GM12874 (cell line): ENCODE measurements around the gene UVSSA.

Experiments used
- TF ChIP-seq, protein P1 (sequence below): IDR thresholded peaks from 2 replicates; pipeline ENCODE4 v1.5.1; 2011; ENCODE audit warnings: low read depth, mild to moderate bottlenecking, control low read depth, low read length, moderate library complexity; ENCODE audit not compliant: insufficient read depth

UVSSA gene

DNA sequence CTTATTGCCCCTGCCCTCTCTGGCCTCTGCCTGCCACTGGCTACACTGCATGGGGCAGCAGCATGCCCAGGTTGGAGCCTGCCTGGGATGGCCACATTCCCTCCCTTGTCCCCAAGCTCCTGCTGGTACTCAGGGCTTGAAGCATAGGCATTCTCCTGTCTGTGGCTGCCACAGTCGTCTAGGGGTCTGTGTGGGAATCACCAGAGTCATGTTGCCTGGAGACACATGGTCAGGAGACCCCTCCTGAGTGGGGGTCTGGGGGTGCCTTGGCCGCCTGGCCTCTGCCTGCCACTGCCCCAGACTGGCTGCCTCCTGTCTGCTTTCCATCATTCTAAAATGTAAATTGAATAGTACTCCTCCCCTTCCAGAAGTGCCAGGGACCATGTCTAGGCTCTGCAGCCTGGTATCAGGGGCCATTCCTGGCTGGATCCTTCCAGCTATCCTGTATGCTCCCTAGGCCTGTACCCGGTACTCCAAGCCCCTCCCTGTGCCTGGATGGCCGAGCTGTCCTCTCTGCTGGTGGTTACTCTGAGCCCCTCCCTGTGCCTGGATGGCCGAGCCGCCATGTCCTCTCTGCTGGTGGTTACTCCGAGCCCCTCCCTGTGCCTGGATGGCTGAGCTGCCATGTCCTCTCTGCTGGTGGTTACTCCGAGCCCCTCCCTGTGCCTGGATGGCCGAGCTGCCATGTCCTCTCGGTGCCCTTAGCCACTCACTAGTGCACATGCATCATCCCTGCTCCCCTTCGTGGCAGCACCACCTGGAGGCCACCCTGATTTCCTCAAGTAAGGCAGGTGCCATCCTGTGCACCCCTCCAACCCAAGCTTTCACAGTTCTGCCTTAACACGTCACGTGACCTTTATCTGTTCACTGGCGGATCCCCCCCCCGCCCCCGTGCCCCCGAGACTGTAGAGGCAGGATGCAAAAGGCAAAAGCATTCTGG is 64.7 kb downstream of the UVSSA start:
- TF ChIP-seq, protein P1, sequence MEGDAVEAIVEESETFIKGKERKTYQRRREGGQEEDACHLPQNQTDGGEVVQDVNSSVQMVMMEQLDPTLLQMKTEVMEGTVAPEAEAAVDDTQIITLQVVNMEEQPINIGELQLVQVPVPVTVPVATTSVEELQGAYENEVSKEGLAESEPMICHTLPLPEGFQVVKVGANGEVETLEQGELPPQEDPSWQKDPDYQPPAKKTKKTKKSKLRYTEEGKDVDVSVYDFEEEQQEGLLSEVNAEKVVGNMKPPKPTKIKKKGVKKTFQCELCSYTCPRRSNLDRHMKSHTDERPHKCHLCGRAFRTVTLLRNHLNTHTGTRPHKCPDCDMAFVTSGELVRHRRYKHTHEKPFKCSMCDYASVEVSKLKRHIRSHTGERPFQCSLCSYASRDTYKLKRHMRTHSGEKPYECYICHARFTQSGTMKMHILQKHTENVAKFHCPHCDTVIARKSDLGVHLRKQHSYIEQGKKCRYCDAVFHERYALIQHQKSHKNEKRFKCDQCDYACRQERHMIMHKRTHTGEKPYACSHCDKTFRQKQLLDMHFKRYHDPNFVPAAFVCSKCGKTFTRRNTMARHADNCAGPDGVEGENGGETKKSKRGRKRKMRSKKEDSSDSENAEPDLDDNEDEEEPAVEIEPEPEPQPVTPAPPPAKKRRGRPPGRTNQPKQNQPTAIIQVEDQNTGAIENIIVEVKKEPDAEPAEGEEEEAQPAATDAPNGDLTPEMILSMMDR = no peak

DNA sequence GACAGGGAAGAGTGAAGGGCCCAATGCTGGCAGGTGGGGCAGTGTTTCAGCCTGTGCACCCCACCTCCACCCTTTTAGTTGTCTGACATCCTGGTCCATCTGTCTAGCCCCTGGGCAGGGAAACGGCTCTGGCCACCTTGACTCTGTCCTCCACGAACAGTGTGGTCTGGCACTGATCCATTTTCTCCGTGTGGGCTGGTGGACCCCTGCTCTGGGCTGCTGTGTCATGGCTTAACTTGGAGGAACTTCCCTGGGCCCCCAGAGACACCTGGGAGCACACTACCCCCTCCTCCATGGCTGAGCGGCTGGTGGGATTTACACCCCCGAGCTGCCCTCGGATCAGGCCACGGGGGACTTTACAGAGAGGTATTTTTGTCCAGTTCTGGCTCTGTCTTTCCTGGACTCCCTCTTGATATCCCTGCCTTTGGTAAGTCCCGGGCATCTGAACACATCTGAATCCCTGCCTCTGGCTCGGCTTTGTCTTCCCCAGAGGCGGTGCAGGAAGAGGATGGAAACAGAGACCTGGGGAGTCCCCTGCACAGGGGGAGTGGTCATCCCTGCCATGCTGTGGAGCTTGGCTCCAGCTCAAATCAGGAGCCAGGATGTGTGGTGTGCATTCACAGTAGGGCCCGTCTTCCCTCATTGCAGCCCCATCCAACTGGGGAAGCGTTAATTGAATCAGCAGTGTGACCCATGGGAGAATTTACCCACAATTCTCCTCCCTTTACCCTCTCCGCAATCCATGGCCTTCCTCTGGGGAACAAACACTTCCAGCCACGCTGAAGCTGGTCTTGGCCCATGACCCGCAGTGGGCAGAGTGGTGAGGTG is 65.6 kb downstream of the UVSSA start:
- TF ChIP-seq, protein P1 = no peak

DNA sequence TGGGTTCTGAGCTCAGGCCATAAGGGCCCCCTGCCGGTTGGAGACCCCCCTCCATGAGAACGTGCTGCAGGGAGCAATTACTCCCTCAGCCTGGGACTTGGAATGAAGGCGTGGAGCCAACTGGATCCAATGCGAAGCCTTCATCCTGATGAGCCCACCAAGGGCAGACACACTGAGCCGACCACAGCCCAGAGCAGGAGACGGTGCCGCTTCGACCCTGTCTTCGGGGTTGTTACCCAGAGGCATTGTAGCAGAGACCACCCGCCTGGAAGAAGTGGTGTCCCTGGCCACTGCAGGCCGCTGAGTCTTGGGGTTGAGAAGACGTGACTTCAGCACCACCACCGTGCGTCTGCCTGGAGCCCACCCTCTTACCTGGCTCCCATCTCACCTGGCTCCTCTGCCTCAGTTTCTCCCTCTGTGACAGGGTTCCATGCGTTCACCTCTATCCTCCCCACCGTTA is 66.2 kb downstream of the UVSSA start:
- TF ChIP-seq, protein P1 = no peak

DNA sequence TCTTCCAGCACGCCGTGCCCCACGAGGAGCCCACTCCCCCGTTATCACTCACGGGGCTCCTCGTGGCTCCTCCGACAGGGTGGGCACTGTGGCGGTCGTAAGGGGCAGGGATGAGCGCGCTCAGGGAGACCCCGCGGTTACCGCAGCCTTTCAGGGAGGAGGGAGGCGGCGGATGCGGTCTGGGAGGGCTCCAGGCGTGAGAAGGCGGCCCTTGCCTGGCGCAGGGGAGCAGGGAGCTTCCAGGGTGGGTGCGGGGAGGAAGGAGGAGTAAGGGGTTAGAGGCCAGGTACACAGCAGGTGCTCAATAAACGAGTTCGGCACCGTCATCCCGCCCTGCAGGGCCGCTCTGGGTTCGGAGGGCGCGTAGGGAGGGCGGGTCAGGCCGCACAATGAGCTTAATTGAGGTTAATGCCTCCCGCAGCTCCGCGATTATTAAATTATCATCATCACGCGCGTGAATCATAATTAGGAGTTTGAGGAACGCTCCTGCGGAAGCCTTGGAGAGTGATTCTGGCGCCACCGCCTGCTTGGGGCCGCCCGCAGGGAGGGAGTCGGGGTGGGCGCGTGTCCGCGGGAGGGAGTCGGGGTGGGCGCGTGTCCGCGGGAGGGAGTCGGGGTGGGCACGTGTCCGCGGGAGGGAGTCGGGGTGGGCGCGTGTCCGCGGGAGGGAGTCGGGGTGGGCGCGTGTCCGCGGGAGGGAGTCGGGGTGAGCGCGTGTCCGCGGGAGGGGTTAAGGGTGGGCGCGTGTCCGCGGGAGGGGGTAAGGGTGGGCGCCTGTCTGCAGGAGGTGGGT is 66.9 kb downstream of the UVSSA start:
- TF ChIP-seq, protein P1 = no peak

DNA sequence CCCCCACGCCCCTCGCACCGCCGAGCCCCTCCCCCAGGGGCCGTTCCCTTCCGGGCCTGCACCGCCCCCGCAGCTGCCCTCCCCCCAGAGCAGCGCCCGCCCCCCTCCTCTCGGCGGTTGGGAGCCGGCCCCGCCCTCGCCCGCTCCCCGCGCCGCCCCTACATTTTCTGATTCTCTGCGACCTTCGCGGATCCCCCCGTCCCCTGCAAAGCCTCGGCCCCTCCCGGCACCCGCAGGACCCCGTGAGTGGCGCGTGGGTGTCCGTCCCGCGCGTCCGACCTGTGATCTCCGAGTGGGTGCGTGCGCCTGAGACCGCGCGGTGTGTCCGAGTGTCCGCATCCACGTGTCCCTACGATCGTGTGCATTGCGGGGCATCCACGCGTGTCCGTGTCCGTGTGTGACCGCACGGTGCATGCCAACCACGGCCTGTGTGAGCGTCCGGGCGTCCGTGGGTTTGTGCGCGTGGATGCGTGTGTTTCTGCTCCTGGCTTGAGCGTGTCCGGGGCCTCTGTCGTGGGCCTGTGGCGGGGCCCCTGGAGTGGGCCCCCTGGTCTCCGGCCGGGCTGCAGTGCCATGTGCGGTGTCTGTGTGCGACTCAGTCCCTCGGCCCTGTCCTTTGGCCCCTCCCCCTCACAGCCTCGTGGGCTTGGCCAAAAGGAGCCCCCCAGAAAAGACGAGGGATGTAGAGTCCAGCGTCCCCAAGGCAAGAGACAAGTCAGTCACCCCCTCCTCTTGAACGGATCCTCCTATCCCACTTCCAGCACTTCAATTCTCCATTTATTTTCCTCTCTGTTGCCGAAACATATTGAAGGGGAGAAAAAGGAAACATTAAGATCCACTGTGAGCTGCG is 68.0 kb downstream of the UVSSA start:
- TF ChIP-seq, protein P1 = no peak

DNA sequence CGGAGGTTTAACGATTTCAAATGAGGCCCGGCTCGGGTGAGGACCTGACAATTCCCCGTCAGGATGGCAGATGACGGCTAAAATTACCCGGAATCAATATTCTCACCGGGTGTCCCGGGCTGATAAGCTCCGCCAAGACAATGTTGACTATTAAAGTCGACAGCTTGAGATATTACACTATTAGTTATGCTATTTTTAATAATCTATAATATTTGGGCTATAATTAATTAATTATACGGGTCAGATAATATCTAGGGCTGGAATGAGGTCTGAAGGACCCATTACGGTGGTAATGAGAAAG is 68.6 kb downstream of the UVSSA start:
- TF ChIP-seq, protein P1 = no peak
